Fibroblast of upper back skin (primary cell): ENCODE data around the gene SEPTIN10.
"Not testable (repeated sequence)": the region's sequence is repeated elsewhere in the genome, so short reads cannot be mapped to it uniquely, and the experiment has no call there.

ENCODE experiments used
- DNase-seq: peaks from one replicate; pipeline ENCODE4 v3.0.0-alpha.2; 2013

SEPTIN10 gene

GRCh38 chr2:109601783-109602182 lies 12.0 kb downstream of the SEPTIN10 start:
- DNase-seq, result no peak

GRCh38 chr2:109597283-109597682 lies 16.5 kb downstream of the SEPTIN10 start:
- DNase-seq, result no peak

GRCh38 chr2:109595644-109596043 lies 18.1 kb downstream of the SEPTIN10 start:
- no peak for DNase-seq

GRCh38 chr2:109594246-109594885 lies 19.4 kb downstream of the SEPTIN10 start:
- no peak for DNase-seq

GRCh38 chr2:109592905-109593304 lies 20.9 kb downstream of the SEPTIN10 start:
- no peak for DNase-seq

- no peak for DNase-seq
Measured at GRCh38 chr2:109591206-109591605, 22.6 kb downstream of the SEPTIN10 start.

GRCh38 chr2:109586687-109587086 lies 27.1 kb downstream of the SEPTIN10 start:
- DNase-seq, result no peak

- peak; percentile 18 for DNase-seq
Measured at GRCh38 chr2:109582928-109583895, 30.6 kb downstream of the SEPTIN10 start.

GRCh38 chr2:109577630-109578029 lies 36.1 kb downstream of the SEPTIN10 start:
- DNase-seq, result not testable (repeated sequence)

GRCh38 chr2:109575373-109575772 lies 38.4 kb downstream of the SEPTIN10 start:
- no peak for DNase-seq

- DNase-seq, result no peak
Measured at GRCh38 chr2:109563980-109564550, 49.7 kb downstream of the SEPTIN10 start.

- no peak for DNase-seq
Measured at GRCh38 chr2:109563288-109563687, 50.5 kb downstream of the SEPTIN10 start.

- DNase-seq, result peak; percentile 7
Measured at GRCh38 chr2:109562421-109562820, 51.3 kb downstream of the SEPTIN10 start.

GRCh38 chr2:109560265-109560664 lies 53.5 kb downstream of the SEPTIN10 start:
- DNase-seq, result no peak

- peak; percentile 21 for DNase-seq
Measured at GRCh38 chr2:109558076-109558882, 55.5 kb downstream of the SEPTIN10 start.

GRCh38 chr2:109557309-109557708 lies 56.5 kb downstream of the SEPTIN10 start:
- no peak for DNase-seq

GRCh38 chr2:109555346-109555900 lies 58.3 kb downstream of the SEPTIN10 start:
- no peak for DNase-seq

GRCh38 chr2:109554758-109555157 lies 59.0 kb downstream of the SEPTIN10 start:
- DNase-seq, result no peak

- DNase-seq, result peak; percentile 19
Measured at GRCh38 chr2:109549016-109549590, 64.7 kb downstream of the SEPTIN10 start.

GRCh38 chr2:109547280-109547679 lies 66.5 kb downstream of the SEPTIN10 start:
- no peak for DNase-seq

- DNase-seq, result peak; percentile 50
Measured at GRCh38 chr2:109545828-109546713, 67.7 kb downstream of the SEPTIN10 start.
